HepG2 (cell line): ENCODE data around the gene NPNT.

Source experiments
- CTCF ChIP-seq: sonication (generic); formaldehyde crosslinking; IDR thresholded peaks from 2 replicates; pipeline ENCODE4 v1.5.0; 2020; ENCODE audit warnings: mild to moderate bottlenecking, missing genetic modification reagents, moderate library complexity
- GABPA ChIP-seq, 2 experiments: IDR thresholded peaks; 2 replicates each; pipeline ENCODE4 v1.6.1; 2011 to 2016; ENCODE audit warnings: low read depth in 2 of 2, low read length in 1 of 2, missing biosample characterization in 1 of 2, missing genetic modification characterization in 1 of 2
- HOXD1 ChIP-seq: sonication (generic); formaldehyde crosslinking; IDR thresholded peaks from 2 replicates; pipeline ENCODE4 v1.5.0; 2020; ENCODE audit warnings: missing genetic modification reagents
- RAD21 ChIP-seq: fragments of 450-650 bp; formaldehyde crosslinking; IDR thresholded peaks from 2 replicates; pipeline ENCODE4 v1.5.0; 2020; ENCODE audit warnings: mild to moderate bottlenecking
- ZBTB33 ChIP-seq: sonication (generic); formaldehyde crosslinking; IDR thresholded peaks from 2 replicates; pipeline ENCODE4 v1.4.0; 2020; ENCODE audit warnings: missing genetic modification reagents
- ZNF232 ChIP-seq: sonication (generic); formaldehyde crosslinking; IDR thresholded peaks from 2 replicates; pipeline ENCODE4 v1.4.0; 2020; ENCODE audit warnings: missing genetic modification reagents, borderline replicate concordance
- ZNF597 ChIP-seq: sonication (generic); formaldehyde crosslinking; IDR thresholded peaks from 2 replicates; pipeline ENCODE4 v1.5.0; 2020; ENCODE audit warnings: missing genetic modification reagents

GRCh38 chr4:105963461-105964400, 68.5 kb downstream of the NPNT start:
- TF ChIP-seq CTCF (no peak), HOXD1 (CRISPR knock-in tag) (no peak), GABPA (IDR thresholded peaks at IDR 0.05; ENCODE audit: low read depth, low read length) (no peak), GABPA (CRISPR knock-in tag; IDR thresholded peaks at IDR 0.05; ENCODE audit: low read depth) (no peak), RAD21 (no peak), ZBTB33 (CRISPR knock-in tag) (no peak), ZNF232 (CRISPR knock-in tag) (no peak), ZNF597 (CRISPR knock-in tag) (no peak)
